Measurements from ENCODE around the gene COL25A1.
"Not testable (repeated sequence)": the region's sequence is repeated elsewhere in the genome, so short reads cannot be mapped to it uniquely, and the experiment has no call there.

COL25A1 gene

DNA sequence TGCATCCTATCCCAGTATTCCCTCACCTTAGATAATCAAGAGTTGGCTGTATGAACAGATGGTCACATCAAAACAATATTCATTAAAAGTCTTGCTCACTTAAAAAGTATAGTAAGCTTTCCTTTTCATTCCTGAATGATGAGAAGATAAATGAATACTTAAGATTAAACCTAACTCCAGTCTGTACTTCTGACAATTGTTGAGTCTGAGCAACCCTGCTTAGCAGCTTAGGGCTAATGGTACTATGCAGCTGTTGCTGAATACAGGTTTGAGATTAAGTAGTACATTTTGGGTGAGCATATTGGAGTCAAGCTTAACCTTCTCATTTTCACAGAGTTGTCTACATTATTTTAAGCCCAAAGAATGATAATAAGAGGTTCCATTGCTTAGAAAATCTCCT is 417.9 kb downstream of the COL25A1 start:
- Histone ChIP-seq H3K36me3 (ENCODE audit: insufficient read depth, low read length) (no peaks in the 10 kb centered on the region), H3K9me3 (ENCODE audit: low read depth, low read length) (no peaks in the 10 kb centered on the region), H3K4me3 (no peak overlapping the region), H3K9ac (ENCODE audit: insufficient read length) (no peak overlapping the region), H3K27ac (no peak overlapping the region)
- no peak for DNase-seq (ENCODE audit: low read depth, low spot score)
- no peak for TF ChIP-seq EZH2 (IDR thresholded peaks at IDR 0.05)
- TF ChIP-seq FOXP2 (optimal IDR thresholded peaks at IDR 0.05; ENCODE audit: control extremely low read depth, extremely low read length, insufficient read depth), result no peak
- TF ChIP-seq POLR2AphosphoS5 (IDR thresholded peaks at IDR 0.05; ENCODE audit: borderline replicate concordance, low read depth, low read length), result no peak

GRCh38 chr4:108881986-108882385 is 420.5 kb downstream of the COL25A1 start:
- no peak overlapping the region for H3K4me3 ChIP-seq
- no peak overlapping the region for H3K27ac ChIP-seq
- no peak for TF ChIP-seq FOXP2 (optimal IDR thresholded peaks at IDR 0.05; ENCODE audit: control extremely low read depth, extremely low read length, insufficient read depth)
- no peak for TF ChIP-seq POLR2AphosphoS5 (IDR thresholded peaks at IDR 0.05; ENCODE audit: borderline replicate concordance, low read depth, low read length)
- TF ChIP-seq EZH2 (IDR thresholded peaks at IDR 0.05), result no peak

GRCh38 chr4:108881190-108881589 is 421.3 kb downstream of the COL25A1 start:
- Histone ChIP-seq H3K27ac (no peak overlapping the region), H3K36me3 (ENCODE audit: insufficient read depth, low read length) (no peaks in the 10 kb centered on the region), H3K9ac (ENCODE audit: insufficient read length) (no peak overlapping the region), H3K4me3 (no peak overlapping the region), H3K9me3 (ENCODE audit: low read depth, low read length) (no peaks in the 10 kb centered on the region)
- peak; percentile 37 for DNase-seq (ENCODE audit: low read depth, low spot score)
- TF ChIP-seq POLR2AphosphoS5 (IDR thresholded peaks at IDR 0.05; ENCODE audit: borderline replicate concordance, low read depth, low read length) (no peak), FOXP2 (optimal IDR thresholded peaks at IDR 0.05; ENCODE audit: control extremely low read depth, extremely low read length, insufficient read depth) (no peak), EZH2 (IDR thresholded peaks at IDR 0.05) (no peak)

More at GRCh38 chr4:108881986-108882385, 420.5 kb downstream of the COL25A1 start:
- no peak for DNase-seq (ENCODE audit: low read depth, low spot score)
- no peaks in the 10 kb centered on the region for H3K9me3 ChIP-seq (ENCODE audit: low read depth, low read length)
- no peak overlapping the region for H3K9ac ChIP-seq (ENCODE audit: insufficient read length)
- no peaks in the 10 kb centered on the region for H3K36me3 ChIP-seq (ENCODE audit: insufficient read depth, low read length)

- Histone ChIP-seq H3K9me3 (ENCODE audit: low read depth, low read length) (no peaks in the 10 kb centered on the region), H3K9ac (ENCODE audit: insufficient read length) (no peak overlapping the region), H3K4me3 (no peak overlapping the region), H3K36me3 (ENCODE audit: insufficient read depth, low read length) (no peaks in the 10 kb centered on the region), H3K27ac (no peak overlapping the region)
- peak; percentile 16 for DNase-seq (ENCODE audit: low read depth, low spot score)
- TF ChIP-seq POLR2AphosphoS5 (IDR thresholded peaks at IDR 0.05; ENCODE audit: borderline replicate concordance, low read depth, low read length), result no peak
- TF ChIP-seq FOXP2 (optimal IDR thresholded peaks at IDR 0.05; ENCODE audit: control extremely low read depth, extremely low read length, insufficient read depth), result no peak
- no peak for TF ChIP-seq EZH2 (IDR thresholded peaks at IDR 0.05)
Measured at GRCh38 chr4:108878806-108879205, 423.7 kb downstream of the COL25A1 start.

GRCh38 chr4:108877821-108878220 is 424.6 kb downstream of the COL25A1 start:
- no peak for DNase-seq (ENCODE audit: low read depth, low spot score)
- H3K27ac ChIP-seq, result no peak overlapping the region
- no peak for TF ChIP-seq FOXP2 (optimal IDR thresholded peaks at IDR 0.05; ENCODE audit: control extremely low read depth, extremely low read length, insufficient read depth)
- TF ChIP-seq EZH2 (IDR thresholded peaks at IDR 0.05), result no peak
- H3K9ac ChIP-seq (ENCODE audit: insufficient read length), result no peak overlapping the region
- H3K4me3 ChIP-seq, result no peak overlapping the region
- no peaks in the 10 kb centered on the region for H3K36me3 ChIP-seq (ENCODE audit: insufficient read depth, low read length)
- H3K9me3 ChIP-seq (ENCODE audit: low read depth, low read length), result no peaks in the 10 kb centered on the region

GRCh38 chr4:108874806-108875205 is 427.7 kb downstream of the COL25A1 start:
- no peaks in the 10 kb centered on the region for H3K9me3 ChIP-seq (ENCODE audit: low read depth, low read length)
- H3K27ac ChIP-seq, result no peak overlapping the region
- TF ChIP-seq POLR2AphosphoS5 (IDR thresholded peaks at IDR 0.05; ENCODE audit: borderline replicate concordance, low read depth, low read length) (no peak), EZH2 (IDR thresholded peaks at IDR 0.05) (no peak), FOXP2 (optimal IDR thresholded peaks at IDR 0.05; ENCODE audit: control extremely low read depth, extremely low read length, insufficient read depth) (no peak)
- no peaks in the 10 kb centered on the region for H3K36me3 ChIP-seq (ENCODE audit: insufficient read depth, low read length)
- H3K4me3 ChIP-seq, result no peak overlapping the region
- DNase-seq (ENCODE audit: low read depth, low spot score), result no peak
- H3K9ac ChIP-seq (ENCODE audit: insufficient read length), result no peak overlapping the region

DNA sequence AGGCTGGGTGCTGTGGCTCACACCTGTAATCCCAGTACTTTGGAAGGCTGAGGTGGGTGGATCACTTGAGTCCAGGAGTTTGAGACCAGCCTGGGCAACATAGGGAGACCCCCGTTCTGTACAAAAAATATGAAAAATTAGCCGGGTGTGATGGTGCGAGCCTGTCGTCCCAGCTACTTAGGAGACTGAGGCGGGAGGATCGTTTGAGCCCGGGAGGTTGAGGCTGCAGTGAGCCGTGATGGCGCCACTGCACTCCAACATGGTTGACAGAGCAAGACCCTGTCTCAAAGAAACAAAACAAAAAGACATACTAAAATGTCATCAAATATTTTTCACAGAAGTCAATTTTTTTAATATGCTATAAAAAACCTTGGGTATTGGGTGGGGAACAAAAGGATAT is 432.5 kb downstream of the COL25A1 start:
- DNase-seq (ENCODE audit: low read depth, low spot score); H3K27ac ChIP-seq; H3K4me3 ChIP-seq; H3K9me3 ChIP-seq (ENCODE audit: low read depth, low read length); H3K36me3 ChIP-seq (ENCODE audit: insufficient read depth, low read length); H3K9ac ChIP-seq (ENCODE audit: insufficient read length): not testable (repeated sequence)

DNA sequence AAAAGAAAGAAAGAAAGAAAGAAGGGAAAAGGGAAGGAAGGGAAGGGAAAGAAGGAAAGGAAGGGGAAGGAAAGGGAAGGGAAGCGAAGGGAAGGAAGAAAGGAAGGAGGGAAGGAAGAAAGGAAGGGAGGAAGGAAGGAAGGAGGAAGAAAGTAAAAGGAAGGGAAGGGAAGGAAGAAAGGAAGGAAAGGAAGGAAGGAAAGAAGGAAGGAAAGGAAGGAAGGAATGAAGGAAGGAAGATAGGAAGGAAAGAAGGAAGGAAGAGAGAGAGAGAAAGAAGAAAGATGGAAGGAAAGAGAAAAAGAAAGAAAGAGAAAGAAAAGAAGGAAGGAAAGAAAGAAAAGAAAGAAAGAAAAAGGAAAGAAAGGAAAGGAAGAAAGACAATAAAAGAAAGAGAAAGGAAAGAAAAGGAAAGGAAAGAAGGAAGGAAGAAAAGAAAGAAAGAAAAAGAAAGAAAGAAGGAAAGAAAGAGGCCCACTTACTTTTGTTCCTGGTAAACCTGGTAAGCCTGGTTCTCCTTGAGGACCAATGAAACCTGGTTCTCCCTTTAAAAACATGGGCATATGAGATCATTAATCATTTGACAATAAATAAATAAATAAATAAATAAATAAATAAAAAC is 433.7 kb downstream of the COL25A1 start:
- TF ChIP-seq FOXP2 (optimal IDR thresholded peaks at IDR 0.05; ENCODE audit: control extremely low read depth, extremely low read length, insufficient read depth), result no peak
- TF ChIP-seq EZH2 (IDR thresholded peaks at IDR 0.05), result no peak
- no peak for TF ChIP-seq POLR2AphosphoS5 (IDR thresholded peaks at IDR 0.05; ENCODE audit: borderline replicate concordance, low read depth, low read length)
- H3K9me3 ChIP-seq (ENCODE audit: low read depth, low read length), result no peaks in the 10 kb centered on the region
- no peaks in the 10 kb centered on the region for H3K36me3 ChIP-seq (ENCODE audit: insufficient read depth, low read length)
- H3K27ac ChIP-seq, result no peak overlapping the region
- DNase-seq (ENCODE audit: low read depth, low spot score), result no peak
- no peak overlapping the region for H3K4me3 ChIP-seq
- H3K9ac ChIP-seq (ENCODE audit: insufficient read length), result no peak overlapping the region

DNA sequence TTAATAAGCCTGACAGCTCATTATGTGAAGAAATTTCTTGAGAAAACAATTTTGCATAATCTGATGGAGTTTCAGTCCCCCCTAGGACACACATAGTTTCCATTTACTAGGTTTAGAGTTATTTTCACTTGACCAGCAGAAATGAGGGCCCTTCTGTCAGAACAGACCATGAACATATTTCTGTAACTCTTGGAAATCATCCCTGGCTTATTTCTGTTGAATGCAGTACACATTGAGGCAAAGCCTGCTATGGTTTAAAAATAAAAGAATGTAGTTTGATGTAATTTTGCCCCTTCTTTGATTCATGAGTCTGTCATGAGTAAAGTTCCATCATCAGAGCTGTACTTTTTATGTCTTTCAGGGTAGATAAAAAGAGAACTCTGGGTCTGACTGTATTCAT is 435.0 kb downstream of the COL25A1 start:
- no peak for TF ChIP-seq FOXP2 (optimal IDR thresholded peaks at IDR 0.05; ENCODE audit: control extremely low read depth, extremely low read length, insufficient read depth)
- TF ChIP-seq EZH2 (IDR thresholded peaks at IDR 0.05), result no peak
- no peak for TF ChIP-seq POLR2AphosphoS5 (IDR thresholded peaks at IDR 0.05; ENCODE audit: borderline replicate concordance, low read depth, low read length)
- no peaks in the 10 kb centered on the region for H3K9me3 ChIP-seq (ENCODE audit: low read depth, low read length)
- no peak overlapping the region for H3K27ac ChIP-seq
- no peaks in the 10 kb centered on the region for H3K36me3 ChIP-seq (ENCODE audit: insufficient read depth, low read length)
- no peak for DNase-seq (ENCODE audit: low read depth, low spot score)
- no peak overlapping the region for H3K4me3 ChIP-seq
- H3K9ac ChIP-seq (ENCODE audit: insufficient read length), result no peak overlapping the region
